Large intestine (tissue), 3 donors: ENCODE measurements around the gene KCNK3. TPM values are rescaled to one million over a fixed set of nuclear protein-coding genes. Genes with fewer than 3 reads are reported as not detected.

Experiments used
- DNase-seq, 2 donors: peaks; one replicate each; pipeline versions ENCODE4 v3.0.0 to v3.0.0-alpha.2; 2013
- H3K27ac ChIP-seq: one replicate; pipeline ENCODE4 v1.5.1; 2013; ENCODE audit warnings: low read length
- H3K27me3 ChIP-seq: 2 replicates; pipeline ENCODE4 v1.6.1; 2013; ENCODE audit warnings: low read length; ENCODE audit not compliant: control insufficient read depth, insufficient read depth
- H3K36me3 ChIP-seq: 2 replicates; pipeline ENCODE4 v1.6.1; 2013; ENCODE audit warnings: low read length; ENCODE audit not compliant: control insufficient read depth, insufficient read depth
- H3K4me1 ChIP-seq: one replicate; pipeline ENCODE4 v1.6.1; 2013; ENCODE audit warnings: low read length; ENCODE audit not compliant: control insufficient read depth, insufficient read depth
- H3K4me3 ChIP-seq: one replicate; pipeline ENCODE4 v1.5.1; 2013; ENCODE audit warnings: low read length
- H3K9me3 ChIP-seq: one replicate; pipeline ENCODE4 v1.6.1; 2013; ENCODE audit warnings: mild to moderate bottlenecking, low read depth, low read length, moderate library complexity; ENCODE audit not compliant: control insufficient read depth
- WGBS: methylation state at CpG from one replicate; pipeline ENCODE4 v1.1.5; 2013; ENCODE audit warnings: low lambda C conversion rate; ENCODE audit not compliant: insufficient coverage; 5-methylcytosine and 5-hydroxymethylcytosine counted together
- polyA plus RNA-seq: library from polyadenylated mRNA; unstranded; fragments of 120-200 nt; gene quantifications from one replicate; pipeline ENCODE4 v1.2.1, GENCODE V29; 2013

Gene KCNK3
- polyA plus RNA-seq, 1 donor: 3.3 TPM

DNA sequence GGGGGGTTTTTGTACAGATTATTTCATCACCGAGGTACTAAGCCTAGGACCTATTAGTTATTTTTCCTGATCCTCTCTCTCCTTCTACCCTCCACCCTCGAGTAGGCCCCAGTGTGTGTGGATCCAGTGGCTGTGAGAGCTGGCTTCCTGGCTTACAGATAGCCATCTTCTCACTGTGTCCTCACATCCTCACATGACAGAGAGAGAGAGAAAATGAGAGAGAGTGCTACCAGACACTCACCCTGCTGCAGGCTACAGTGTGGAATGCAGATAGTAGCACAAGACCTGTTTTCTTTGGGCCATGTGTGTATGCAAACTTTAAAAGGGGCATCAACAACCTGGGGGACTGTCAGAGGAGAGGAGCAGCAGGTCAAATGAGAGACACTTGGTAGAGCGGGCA, 9.5 kb downstream of the KCNK3 start:
- WGBS: no CpG with 5 or more reads among the region's 3 CpGs
- Histone ChIP-seq H3K36me3 (no peaks in the 10 kb centered on the region), H3K4me3 (no peak overlapping the region), H3K4me1 (no peaks in the 10 kb centered on the region), H3K27ac (no peak overlapping the region), H3K27me3 (peaks cover 14% of the 10 kb centered on the region), H3K9me3 (no peaks in the 10 kb centered on the region)
- no peak for DNase-seq

DNA sequence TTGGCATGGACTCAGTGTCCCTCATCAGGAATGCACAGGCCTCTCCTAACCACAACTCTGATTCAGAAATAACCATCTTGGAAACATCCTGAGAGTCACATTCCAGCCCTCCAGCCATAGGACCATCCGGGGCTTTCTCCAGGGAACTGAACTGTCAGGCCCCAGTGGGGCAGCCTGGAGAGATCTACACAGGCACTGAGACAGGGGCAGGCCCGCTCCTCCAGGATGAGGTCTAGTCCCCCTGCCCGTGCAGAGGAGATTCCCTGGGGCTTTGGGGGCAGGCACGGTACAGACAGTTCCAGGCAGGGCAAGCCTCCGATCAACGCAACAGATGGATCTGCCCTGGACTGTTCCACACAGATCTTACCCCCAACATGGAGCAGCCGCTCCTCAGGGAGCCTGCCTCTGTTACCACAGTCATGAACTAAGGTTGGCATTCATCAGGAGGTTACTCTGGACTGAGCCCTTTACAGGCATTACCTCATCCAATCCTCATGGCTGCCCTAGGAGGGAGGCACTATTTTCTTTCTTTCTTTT, 12.0 kb downstream of the KCNK3 start:
- DNase-seq: no peak
- Histone ChIP-seq H3K36me3 (no peaks in the 10 kb centered on the region), H3K4me3 (no peak overlapping the region), H3K9me3 (no peaks in the 10 kb centered on the region), H3K27me3 (peaks cover 8% of the 10 kb centered on the region), H3K27ac (no peak overlapping the region), H3K4me1 (no peaks in the 10 kb centered on the region)
- WGBS: no CpG with 5 or more reads among the region's 7 CpGs

- Histone ChIP-seq H3K4me1 (no peaks in the 10 kb centered on the region), H3K9me3 (no peaks in the 10 kb centered on the region), H3K4me3 (no peak overlapping the region), H3K36me3 (no peaks in the 10 kb centered on the region), H3K27ac (no peak overlapping the region), H3K27me3 (peaks cover 7% of the 10 kb centered on the region)
- no peak for DNase-seq
- no CpG with 5 or more reads among the region's 5 CpGs for WGBS
Observed at GRCh38 chr2:26705126-26705525, 12.6 kb downstream of the KCNK3 start.

DNA sequence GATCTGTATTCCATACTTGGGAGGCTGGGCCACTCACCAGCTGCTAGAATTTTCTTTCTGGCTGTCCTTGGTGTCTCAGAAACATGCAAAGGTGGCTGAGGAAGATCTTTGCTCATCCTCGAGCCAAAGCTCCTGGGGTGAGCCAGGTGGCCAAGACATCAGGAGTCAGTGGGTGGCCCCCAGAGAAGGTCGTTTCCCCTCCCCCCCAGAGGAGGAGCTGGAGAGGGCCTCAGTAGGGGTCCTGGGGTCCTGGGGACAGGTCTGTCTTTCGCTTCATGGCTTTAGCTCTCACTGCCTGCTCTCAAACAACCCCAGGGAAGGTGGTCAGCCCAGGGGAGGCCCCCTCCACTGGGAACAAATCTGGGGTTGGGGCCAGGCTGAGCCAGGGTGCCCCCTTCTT, 13.6 kb downstream of the KCNK3 start:
- peaks cover 7% of the 10 kb centered on the region for H3K27me3 ChIP-seq
- DNase-seq: no peak
- H3K27ac ChIP-seq: no peak overlapping the region
- no peaks in the 10 kb centered on the region for H3K9me3 ChIP-seq
- no peaks in the 10 kb centered on the region for H3K4me1 ChIP-seq
- H3K4me3 ChIP-seq: no peak overlapping the region
- WGBS: no CpG with 5 or more reads among the region's 3 CpGs
- H3K36me3 ChIP-seq: no peaks in the 10 kb centered on the region

GRCh38 chr2:26706616-26707473, 14.3 kb downstream of the KCNK3 start:
- Histone ChIP-seq H3K27me3 (peaks cover 7% of the 10 kb centered on the region), H3K9me3 (no peaks in the 10 kb centered on the region), H3K27ac (no peak overlapping the region), H3K4me1 (no peaks in the 10 kb centered on the region), H3K4me3 (no peak overlapping the region), H3K36me3 (no peaks in the 10 kb centered on the region)
- no peak for DNase-seq
- no CpG with 5 or more reads among the region's 19 CpGs for WGBS

GRCh38 chr2:26707747-26708146, 15.2 kb downstream of the KCNK3 start:
- H3K4me3 ChIP-seq: no peak overlapping the region
- no peak for DNase-seq
- no peaks in the 10 kb centered on the region for H3K9me3 ChIP-seq
- no peaks in the 10 kb centered on the region for H3K4me1 ChIP-seq
- no peak overlapping the region for H3K27ac ChIP-seq
- H3K36me3 ChIP-seq: no peaks in the 10 kb centered on the region
- 82% methylated on average over 2 of the region's 5 CpGs for WGBS
- peaks cover 7% of the 10 kb centered on the region for H3K27me3 ChIP-seq

DNA sequence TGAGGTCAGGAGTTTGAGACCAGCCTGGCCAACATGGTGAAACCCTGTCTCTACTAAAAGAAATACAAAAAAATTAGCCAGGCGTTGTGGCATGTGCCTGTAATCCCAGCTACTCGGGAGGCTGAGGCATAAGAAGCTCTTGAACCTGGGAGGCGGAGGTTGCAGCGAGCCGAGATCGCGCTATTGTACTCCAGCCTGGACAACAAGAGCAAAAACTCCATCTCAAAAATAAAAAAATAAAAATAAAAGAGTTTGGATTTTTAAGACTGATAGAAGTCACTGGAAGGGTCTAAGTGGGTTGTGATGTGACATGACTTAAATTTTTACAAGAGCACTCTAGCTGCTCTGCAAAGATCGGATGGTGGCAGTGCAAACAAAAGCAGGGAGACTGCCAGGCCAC, 15.9 kb downstream of the KCNK3 start:
- no peak for DNase-seq
- H3K27me3 ChIP-seq: peaks cover 7% of the 10 kb centered on the region
- no peak overlapping the region for H3K4me3 ChIP-seq
- H3K36me3 ChIP-seq: no peaks in the 10 kb centered on the region
- H3K9me3 ChIP-seq: no peaks in the 10 kb centered on the region
- WGBS: no CpG with 5 or more reads among the region's 8 CpGs
- no peak overlapping the region for H3K27ac ChIP-seq
- H3K4me1 ChIP-seq: no peaks in the 10 kb centered on the region

DNA sequence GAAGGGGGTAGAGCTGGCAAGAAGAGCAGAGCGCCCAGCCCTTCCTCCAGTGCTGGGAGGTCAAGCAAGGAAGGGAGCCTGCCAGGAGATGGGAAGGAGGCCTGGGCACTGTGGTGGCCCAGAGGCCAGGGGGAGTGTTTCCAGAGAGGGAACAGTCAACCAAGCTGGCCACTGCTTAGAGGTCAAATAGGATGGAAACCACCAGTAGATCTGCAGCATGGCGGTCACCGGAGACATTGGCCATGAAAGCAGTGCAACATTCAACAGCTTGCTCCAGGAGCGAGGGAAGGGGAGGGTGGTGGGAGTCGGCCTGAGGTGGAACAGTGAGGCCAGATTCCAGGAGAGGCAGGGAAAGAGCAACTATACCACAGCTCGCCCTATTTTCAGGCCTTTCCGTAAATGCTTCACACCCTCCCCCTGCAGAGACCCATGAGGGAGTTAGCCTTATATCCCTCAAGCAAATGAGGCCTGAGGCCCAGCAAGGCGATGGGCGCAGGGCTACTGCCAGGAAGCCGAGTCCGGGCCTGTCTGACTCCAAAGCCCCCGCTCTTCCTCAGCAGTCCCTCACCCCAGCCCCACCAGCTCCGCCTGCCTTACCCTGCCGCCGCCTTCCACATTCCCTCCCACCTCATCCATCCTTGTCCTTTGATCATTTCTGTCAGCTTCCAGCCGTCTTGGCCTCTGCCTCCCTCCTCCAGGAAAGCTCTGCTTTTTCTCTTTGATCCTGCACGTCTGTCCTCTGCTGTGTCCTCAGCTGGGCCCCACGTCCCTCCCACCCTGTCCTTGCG, 17.0 kb downstream of the KCNK3 start:
- peaks cover 7% of the 10 kb centered on the region for H3K27me3 ChIP-seq
- H3K4me1 ChIP-seq: no peaks in the 10 kb centered on the region
- H3K9me3 ChIP-seq: no peaks in the 10 kb centered on the region
- DNase-seq: no peak
- WGBS: no CpG with 5 or more reads among the region's 19 CpGs
- H3K27ac ChIP-seq: no peak overlapping the region
- no peaks in the 10 kb centered on the region for H3K36me3 ChIP-seq
- no peak overlapping the region for H3K4me3 ChIP-seq

- no CpG with 5 or more reads among the region's 9 CpGs for WGBS
- Histone ChIP-seq H3K4me3 (no peak overlapping the region), H3K4me1 (no peaks in the 10 kb centered on the region), H3K36me3 (no peaks in the 10 kb centered on the region), H3K27ac (no peak overlapping the region), H3K9me3 (no peaks in the 10 kb centered on the region), H3K27me3 (peaks cover 7% of the 10 kb centered on the region)
- no peak for DNase-seq
Observed at GRCh38 chr2:26710145-26710544, 17.6 kb downstream of the KCNK3 start.

- no peak overlapping the region for H3K4me3 ChIP-seq
- H3K36me3 ChIP-seq: no peaks in the 10 kb centered on the region
- peaks cover 7% of the 10 kb centered on the region for H3K27me3 ChIP-seq
- H3K27ac ChIP-seq: no peak overlapping the region
- H3K9me3 ChIP-seq: no peaks in the 10 kb centered on the region
- DNase-seq: no peak
- no CpG with 5 or more reads among the region's 17 CpGs for WGBS
- H3K4me1 ChIP-seq: no peaks in the 10 kb centered on the region
Observed at GRCh38 chr2:26710743-26711456, 18.4 kb downstream of the KCNK3 start.
